Right lobe of liver (tissue), 4 donors: ENCODE data around the gene GOLGA3.

ENCODE experiments used
- POLR2A ChIP-seq: fragments of 450-650 bp; IDR thresholded peaks from one replicate; pipeline ENCODE4 v1.6.1; 2017; ENCODE audit warnings: antibody characterized with exemption, mild to moderate bottlenecking
- TF ChIP-seq, protein P1 (sequence below), 4 donors: fragments of 200-600 bp in 3 of 4; fragments of 450-650 bp in 1 of 4; IDR thresholded peaks; one replicate each; pipeline versions ENCODE4 v1.5.1 to v1.8.0; 2016 to 2022; ENCODE audit warnings: antibody characterized with exemption in 4 of 4, mild to moderate bottlenecking in 2 of 4
- donor health status: DM: no; HTN: no; CAD: no.
- donor health status: DM: no; HTN: no; CAD: no.
- donor health status: DM: no; HTN: yes; CAD: no.

- TF ChIP-seq, protein P1, sequence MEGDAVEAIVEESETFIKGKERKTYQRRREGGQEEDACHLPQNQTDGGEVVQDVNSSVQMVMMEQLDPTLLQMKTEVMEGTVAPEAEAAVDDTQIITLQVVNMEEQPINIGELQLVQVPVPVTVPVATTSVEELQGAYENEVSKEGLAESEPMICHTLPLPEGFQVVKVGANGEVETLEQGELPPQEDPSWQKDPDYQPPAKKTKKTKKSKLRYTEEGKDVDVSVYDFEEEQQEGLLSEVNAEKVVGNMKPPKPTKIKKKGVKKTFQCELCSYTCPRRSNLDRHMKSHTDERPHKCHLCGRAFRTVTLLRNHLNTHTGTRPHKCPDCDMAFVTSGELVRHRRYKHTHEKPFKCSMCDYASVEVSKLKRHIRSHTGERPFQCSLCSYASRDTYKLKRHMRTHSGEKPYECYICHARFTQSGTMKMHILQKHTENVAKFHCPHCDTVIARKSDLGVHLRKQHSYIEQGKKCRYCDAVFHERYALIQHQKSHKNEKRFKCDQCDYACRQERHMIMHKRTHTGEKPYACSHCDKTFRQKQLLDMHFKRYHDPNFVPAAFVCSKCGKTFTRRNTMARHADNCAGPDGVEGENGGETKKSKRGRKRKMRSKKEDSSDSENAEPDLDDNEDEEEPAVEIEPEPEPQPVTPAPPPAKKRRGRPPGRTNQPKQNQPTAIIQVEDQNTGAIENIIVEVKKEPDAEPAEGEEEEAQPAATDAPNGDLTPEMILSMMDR (IDR thresholded peaks at IDR 0.05): no peak
- TF ChIP-seq POLR2A: no peak
Measured at GRCh38 chr12:132803888-132804287, 24.8 kb downstream of the GOLGA3 start.
